Measurements from ENCODE around the gene SNX3.
"Not testable (repeated sequence)": the region's sequence is repeated elsewhere in the genome, so short reads cannot be mapped to it uniquely, and the experiment has no call there.

Gene SNX3

DNA sequence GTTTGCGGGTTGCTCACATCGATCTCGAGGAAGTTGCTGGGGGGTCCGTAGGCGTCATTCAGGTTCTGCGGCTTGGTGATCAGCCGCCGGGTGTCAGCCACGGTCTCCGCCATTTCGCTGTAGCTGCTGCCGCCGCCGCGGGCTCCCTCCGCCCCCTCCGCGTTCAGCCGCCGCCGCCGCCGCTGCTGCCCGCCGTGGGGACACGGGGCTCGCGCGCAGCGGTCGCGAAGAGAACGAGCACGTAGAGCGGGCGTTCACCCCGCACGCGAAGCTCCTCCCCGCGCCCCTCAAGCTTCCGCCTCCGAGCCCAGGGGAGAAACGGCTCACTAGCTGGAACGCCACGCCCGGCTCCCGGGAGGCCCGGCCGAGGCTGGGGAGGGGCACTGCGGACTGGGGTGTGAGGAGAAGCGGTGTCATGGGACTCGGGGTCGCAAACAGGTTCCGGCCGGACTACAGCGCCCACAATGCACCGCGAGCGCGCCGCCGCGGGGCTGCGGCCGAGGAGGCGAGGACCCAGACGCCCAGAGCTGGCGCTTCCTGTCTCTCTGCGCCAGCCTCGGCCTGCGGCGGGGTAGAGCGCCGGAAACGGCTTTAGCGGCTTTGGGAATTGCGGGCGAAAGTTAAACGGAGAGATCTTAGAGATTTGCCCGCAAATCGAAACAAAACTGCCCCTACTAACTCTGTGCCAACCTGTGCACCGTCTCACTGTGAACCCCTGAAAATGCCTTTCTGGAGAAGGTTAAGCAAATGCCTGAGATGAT, at the start of gene SNX3:
TSS of gene SNX3 (minus strand) at position 232 of the 761 bp plus-strand sequence. CDS start at position 113, 119 bp downstream.
- peak within 1 kb of the TSS; percentile 84 for H3K27ac ChIP-seq

DNA sequence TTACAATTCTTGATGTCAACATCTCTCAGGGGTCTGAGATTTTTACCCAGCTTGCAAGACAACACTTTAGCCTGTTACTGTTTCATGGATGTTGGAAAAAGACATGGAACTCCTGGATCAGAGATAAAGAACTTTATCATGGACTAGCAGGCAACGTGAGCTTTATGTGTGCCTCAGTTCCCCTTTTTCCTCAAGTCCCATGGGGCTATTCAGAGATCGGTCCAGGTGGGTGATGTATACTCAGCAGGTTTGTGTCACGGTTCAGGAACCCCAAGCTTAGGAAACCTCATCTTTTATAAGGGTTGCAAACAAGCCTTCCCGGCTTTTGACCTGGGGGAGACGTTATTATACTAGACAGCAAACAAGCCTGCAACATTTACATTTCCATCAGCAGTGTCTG, 49.0 kb upstream of the SNX3 start:
- DNase-seq (ENCODE audit: low read depth, low spot score) = no peak
- no peak overlapping the region for H3K27ac ChIP-seq

More for the DNA sequence above, at the start of gene SNX3:
- peak; percentile 81 for DNase-seq (ENCODE audit: low read depth, low spot score)

DNA sequence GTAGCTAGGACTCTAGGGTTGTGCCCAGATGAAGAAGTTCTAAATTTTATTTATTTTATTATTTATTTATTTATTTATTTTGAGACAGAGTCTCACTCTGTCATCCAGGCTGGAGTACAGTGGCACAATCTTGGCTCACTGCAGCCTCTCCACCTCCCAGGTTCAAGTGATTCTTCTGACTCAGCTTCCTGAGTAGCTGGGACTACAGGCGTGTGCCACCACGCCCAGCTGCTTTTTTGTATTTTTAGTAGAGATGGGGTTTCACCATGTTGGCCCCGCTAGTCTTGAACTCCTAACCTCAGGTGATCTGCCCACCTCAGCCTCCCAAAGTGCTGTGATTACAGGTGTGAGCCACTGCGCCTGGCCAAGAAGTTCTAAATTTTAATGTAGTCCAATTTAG, 47.8 kb upstream of the SNX3 start:
- H3K27ac ChIP-seq; DNase-seq (ENCODE audit: low read depth, low spot score): not testable (repeated sequence)

DNA sequence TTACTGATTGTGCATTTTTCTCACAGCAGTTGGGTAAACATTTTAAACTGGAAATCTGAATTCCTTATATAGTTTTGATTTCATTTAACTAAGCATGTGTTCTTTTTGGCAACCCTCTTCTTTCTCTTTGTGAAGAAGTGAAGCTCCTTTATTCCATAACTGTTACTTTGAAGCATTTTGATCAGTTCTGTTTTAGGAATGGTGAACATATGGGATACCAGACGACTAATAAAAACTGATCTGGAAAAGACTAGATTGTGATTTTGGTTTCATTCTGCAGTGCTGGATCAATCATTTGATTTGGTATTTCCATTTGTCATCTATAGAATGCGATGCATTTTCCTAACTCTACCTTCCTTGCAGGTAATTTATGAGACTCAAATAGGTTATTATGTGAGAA, 43.8 kb upstream of the SNX3 start:
- DNase-seq (ENCODE audit: low read depth, low spot score) = no peak
- no peak overlapping the region for H3K27ac ChIP-seq

DNA sequence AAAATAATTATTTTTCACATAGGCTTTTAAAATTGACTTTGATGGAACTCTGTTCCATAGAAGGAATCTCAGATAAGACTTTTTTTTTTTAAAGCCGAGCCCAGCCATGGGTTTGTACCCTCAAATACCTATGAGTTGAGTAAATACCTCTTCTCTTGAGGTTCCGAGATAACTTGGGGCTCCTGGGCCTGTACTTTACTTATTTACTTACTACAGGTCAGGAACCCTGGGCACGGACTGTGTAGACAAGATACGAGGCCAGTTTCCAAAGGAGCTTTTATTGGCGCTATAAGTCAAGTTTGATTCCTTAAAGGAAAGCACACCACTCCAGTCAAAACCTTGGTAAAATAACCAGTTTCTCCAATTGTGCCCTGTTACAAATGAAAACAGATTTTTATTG, 41.5 kb upstream of the SNX3 start:
- H3K27ac ChIP-seq = no peak overlapping the region
- no peak for DNase-seq (ENCODE audit: low read depth, low spot score)

DNA sequence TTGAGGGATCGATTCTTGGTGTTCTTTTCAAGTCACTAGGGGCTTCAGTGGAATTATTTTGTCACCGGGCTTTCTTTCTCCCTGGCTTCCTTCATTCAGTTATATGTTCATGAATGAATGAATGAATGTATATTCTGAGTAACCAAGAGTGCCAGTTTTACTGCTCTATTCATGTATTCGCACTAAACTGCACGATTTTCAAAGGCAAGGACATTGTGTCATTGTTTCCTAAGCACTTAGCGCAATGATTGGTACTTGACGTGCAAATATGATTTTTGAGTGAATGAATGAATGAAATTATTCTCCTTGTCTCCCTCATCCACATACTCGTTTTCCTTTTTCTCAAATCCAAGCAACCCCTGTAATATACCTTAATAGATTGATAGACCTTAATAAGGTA, 34.8 kb upstream of the SNX3 start:
- peak overlapping the region; percentile 90 for H3K27ac ChIP-seq
- DNase-seq (ENCODE audit: low read depth, low spot score) = no peak

DNA sequence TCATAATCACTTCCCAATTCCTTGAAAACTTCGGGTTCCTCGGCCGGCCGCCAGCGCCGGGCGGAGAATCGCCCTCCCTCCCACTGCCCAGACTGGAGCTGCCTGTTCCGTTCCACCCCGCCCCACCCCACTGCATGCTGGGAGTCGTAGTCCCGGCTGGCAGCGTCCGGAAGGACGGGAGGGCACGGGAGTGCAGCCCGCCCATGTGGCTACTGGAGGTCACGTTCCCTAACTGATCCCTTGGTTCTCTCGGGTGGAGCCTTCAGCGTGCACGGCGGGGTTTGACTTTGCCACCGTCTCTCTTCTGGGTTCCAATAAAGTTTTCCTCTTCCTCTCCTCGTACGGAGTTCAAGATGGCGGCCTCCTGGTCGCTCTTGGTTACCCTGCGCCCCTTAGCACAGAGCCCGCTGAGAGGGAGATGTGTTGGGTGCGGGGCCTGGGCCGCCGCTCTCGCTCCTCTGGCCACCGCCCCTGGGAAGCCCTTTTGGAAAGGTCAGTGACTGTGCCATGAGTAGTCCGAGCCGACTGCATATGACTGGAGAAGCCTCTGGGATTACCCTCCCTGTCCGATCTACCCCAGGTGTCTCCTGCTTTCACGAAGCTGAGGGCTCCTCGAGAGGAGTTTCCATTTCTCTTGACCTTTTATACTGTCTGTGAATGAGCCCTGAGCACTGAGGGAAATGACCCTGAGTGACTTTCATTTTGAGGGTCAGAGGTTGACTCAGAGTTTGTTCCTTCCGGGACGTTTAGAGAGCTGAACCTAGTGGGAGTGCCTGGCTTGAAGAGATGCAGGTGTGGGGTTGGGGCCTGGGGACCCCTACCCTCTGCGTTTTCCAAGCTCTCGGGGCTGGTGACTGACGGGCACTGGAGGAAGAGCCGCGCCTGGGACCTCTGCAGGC, 34.1 kb upstream of the SNX3 start, which contains the start of gene AFG1L:
TSS of gene AFG1L (plus strand) at position 328 of the 899 bp plus-strand sequence. CDS start at position 354, 26 bp downstream.
- peak within 1 kb of the TSS; percentile 90 for H3K27ac ChIP-seq
- peak; percentile 41 for DNase-seq (ENCODE audit: low read depth, low spot score)

DNA sequence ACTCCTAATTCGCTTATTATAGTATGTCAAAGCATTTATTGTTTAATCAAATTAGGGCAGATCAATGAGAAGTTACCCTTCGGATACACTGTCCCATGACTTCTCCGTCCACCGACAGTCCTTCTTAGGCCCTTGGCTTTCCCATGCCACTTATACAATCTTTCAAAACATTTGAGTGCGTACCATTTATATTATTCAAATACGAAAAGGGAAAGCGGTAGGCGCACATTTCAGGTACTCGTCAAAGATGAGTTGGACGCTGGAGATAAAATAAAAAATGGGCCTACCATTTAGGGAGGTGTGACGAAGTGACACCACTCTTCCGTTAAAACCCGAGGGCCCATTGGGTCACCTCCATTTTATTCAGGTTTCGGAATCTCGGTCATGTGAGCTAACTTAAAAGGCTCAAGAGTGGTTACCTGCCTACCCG, 33.5 kb upstream of the SNX3 start:
- DNase-seq (ENCODE audit: low read depth, low spot score) = no peak
- peak overlapping the region; percentile 90 for H3K27ac ChIP-seq

DNA sequence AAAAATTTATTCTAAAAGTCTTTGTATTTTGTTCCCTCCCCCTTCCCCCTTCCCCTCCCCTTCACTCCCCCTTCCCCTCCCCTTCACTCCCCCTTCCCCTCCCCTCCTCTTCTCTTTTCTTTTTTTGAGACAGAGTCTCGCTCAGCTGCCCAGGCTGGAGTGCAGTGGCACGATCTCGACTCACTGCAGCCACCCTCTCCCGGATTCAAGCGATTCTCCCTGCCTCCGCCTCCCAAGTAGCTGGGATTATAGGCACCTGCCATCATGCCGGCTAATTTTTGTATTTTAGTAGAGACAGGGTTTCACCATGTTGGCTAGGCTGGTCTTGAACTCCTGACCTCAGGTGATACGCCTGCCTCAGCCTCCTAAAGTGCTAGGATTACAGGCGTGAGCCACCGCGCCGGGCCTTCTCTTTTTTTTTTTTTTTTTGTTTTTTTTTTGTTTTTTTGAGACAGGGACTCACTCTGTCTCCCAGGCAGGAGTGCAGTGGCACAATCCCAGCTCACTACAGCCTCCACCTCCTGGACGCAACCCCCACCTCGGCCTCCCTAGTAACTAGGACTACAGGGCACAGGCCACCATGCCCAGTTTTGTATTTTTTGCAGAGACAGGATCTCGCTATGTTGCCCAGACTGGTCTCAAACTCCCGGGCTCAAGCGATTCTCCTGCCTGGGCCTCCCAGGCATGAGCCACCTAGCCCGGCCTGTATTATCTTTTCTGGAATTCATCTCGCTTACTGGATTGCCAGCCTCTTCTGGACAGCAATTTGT, 32.9 kb upstream of the SNX3 start:
- no peak for DNase-seq (ENCODE audit: low read depth, low spot score)
- H3K27ac ChIP-seq = peak overlapping the region; percentile 90

DNA sequence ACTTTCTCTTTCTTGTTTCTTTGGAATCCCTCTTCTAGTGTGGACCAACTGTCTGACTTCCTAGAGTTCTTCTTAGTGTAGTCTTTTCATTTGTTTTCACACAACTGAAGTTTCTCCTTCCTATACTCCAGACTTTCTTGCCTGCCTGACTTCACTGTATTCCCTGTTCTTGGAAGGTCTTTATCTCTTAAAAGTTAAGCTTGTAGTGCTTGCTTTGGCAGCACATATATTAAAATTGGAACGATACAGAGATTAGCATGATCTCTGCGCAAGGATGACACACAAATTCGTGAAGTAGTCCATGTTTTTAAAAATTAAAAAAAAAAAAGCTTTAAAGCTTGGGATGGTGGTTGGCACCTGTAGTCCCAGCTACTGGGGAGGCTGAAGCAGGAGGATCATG, 31.7 kb upstream of the SNX3 start:
- not testable (repeated sequence) for H3K27ac ChIP-seq; DNase-seq (ENCODE audit: low read depth, low spot score)

DNA sequence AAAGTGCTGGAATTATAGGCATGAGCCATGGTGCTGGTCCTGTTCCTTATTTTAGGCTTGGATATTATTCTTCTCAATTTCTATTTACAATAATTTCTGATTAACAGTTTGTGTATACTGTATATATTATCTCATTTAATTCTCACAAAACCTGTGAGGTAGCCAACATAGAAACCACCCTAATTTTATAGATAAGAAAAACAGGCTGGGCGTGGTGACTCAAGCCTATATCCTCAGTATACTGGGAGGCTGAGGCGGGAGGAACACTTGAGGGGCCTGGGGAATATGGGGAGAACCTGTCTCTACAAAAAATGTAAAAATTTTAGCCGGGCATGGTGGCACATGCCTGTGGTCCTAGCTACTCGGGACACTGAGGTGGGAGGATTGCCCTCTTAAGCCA, 30.3 kb upstream of the SNX3 start:
- DNase-seq (ENCODE audit: low read depth, low spot score) = no peak
- H3K27ac ChIP-seq = no peak overlapping the region

DNA sequence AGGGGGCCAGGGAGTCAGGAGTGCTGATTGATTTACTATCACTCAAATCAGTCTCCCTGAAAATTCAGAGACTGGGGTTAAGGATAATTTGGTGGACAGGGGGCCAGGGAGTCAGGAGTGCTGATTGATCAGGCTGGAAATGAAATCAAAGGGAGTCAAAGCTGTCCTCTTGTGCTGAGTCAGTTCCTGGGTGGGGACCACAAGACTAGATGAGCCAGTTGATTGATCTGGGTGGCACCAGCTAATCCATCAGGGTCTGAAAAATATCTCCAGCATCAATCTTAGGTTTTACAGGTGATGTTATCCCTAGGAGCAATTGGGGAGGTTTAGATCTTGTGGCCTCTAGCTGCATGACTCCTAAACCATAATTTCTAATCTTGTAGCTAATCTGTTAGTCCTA, 27.9 kb upstream of the SNX3 start:
- DNase-seq (ENCODE audit: low read depth, low spot score) = no peak
- H3K27ac ChIP-seq = no peak overlapping the region

DNA sequence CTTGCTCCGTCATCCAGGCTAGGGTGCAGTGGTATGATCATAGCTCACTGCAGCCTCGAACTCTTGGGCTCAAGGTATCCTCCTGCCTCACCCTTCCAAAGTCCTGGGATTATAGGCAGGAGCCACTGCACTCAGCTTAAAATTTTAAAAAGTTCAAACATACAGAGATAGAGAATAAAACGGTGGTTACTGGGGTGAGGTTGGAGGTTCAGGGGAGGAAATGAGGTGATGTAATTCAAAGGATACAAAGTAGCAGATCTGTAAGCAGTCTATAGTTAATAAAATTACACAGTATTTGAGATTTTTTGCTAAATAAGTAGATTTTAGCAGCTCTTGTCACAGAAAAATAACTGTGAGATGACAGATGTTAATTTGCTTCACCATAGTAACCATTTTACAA, 26.5 kb upstream of the SNX3 start:
- no peak overlapping the region for H3K27ac ChIP-seq
- DNase-seq (ENCODE audit: low read depth, low spot score) = no peak

DNA sequence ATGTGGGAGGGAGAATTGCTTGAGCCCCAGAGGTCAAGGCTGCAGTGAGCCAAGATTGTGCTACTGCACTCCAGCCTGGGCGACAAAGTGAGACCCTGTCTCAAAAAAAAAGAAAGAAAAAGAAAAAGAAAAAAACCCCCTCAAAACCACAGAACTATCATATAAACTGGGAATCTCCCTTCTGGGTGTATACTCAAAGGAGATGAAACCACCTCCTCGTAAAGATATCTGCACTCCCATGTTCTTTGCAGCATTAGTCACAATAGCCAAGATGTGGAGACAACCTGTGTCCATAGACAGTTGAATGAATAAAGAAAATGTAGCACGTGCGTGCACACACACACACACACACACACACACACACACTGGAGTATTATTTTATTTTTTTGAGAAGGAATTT, 25.5 kb upstream of the SNX3 start:
- no peak for DNase-seq (ENCODE audit: low read depth, low spot score)

DNA sequence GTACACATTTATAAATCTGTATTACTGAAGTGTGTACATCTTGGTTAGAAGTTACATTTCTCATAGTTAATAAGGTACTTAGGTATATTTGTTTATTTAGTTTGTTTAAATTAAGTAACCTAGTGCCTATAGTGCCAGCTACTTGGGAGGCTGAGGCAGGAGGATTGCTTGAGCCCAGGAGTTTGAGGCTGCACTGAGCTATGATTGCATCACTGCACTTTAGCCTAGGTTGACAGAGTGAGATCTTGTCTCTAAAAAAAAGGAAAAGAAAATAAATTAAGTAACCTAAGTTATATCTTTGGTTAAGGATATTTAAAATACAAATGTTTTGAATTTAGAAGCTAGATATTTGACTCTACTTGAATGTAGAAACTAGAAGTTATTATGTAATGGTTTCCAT, 24.5 kb upstream of the SNX3 start:
- DNase-seq (ENCODE audit: low read depth, low spot score) = no peak
- H3K27ac ChIP-seq = no peak overlapping the region

More for the DNA sequence above, 25.5 kb upstream of the SNX3 start:
- no peak overlapping the region for H3K27ac ChIP-seq

DNA sequence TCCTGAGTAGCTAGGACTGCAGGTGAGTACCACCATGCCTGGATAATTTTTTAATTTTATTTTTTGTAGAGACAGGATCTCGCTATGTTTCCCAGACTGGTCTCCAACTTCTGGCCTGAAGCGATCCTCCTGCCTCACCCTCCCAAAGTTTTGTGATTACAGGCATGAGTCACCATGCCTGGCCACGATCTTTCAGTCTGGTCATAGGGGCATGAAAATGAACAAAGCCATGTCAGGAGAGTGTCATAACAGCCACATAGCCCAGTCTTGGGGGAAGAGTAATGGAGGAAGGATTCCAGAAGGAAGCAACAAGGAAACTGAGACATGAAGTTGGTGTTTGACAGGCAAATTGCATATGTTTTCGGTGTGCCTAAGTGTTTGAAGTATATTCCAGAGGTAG, 17.0 kb upstream of the SNX3 start:
- H3K27ac ChIP-seq = no peak overlapping the region
- DNase-seq (ENCODE audit: low read depth, low spot score) = no peak

DNA sequence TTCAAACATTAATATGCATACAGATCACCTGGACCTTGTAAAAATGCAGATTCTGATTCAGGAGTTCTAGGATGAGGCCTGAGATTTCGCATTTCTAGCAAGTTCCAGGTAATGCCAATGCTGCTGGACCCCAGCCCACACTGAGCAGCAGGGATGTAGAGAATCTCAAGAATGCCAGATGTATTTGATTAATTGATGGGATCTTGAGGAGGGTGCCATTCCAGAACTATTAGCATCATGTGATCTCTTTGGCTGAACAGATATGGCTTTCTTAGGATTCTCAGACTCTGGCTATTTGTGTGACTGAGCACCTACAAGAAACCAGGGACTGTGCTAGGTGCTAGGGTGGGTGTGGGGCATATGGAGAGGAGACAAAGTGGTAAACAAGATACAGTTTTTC, 16.5 kb upstream of the SNX3 start:
- no peak overlapping the region for H3K27ac ChIP-seq
- no peak for DNase-seq (ENCODE audit: low read depth, low spot score)

DNA sequence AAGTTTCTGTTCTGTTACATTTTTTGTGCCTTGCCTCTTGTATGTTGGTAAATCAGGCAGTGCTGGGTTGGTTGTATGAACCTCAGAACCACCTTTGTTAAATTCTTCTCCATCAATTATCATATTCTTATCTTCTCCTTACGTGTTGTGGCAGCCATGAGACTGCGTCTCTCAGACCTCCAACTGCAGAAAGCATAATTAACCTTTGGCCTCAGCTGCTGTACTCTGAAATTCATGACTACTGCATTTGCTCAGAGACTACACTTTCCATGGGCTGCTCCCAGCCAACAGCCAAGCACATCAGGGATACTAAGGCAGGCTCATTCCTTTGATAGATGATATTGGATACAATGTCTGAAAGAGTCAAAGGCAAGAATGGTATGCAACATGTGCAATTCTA, 15.1 kb upstream of the SNX3 start:
- H3K27ac ChIP-seq = no peak overlapping the region
- no peak for DNase-seq (ENCODE audit: low read depth, low spot score)

DNA sequence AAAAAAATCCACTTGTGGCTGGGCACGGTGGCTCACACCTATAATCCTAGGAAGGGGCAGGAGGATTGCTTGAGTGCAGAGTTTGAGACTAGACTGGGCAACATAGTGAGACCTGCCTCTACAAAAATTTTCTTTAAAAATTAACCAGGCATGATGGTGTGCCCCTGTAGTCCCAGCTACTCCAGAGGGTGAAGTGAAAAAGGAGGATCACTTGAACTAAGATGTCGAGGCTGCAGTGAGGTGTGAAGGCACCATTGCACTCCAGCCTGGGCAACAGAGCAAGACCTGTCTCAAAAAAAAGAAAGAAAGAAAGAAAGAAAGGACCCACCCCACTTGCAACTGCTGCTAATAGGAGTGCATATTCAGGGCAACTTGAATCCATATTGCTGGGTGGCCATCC, 13.7 kb upstream of the SNX3 start:
- H3K27ac ChIP-seq = no peak overlapping the region
- no peak for DNase-seq (ENCODE audit: low read depth, low spot score)

DNA sequence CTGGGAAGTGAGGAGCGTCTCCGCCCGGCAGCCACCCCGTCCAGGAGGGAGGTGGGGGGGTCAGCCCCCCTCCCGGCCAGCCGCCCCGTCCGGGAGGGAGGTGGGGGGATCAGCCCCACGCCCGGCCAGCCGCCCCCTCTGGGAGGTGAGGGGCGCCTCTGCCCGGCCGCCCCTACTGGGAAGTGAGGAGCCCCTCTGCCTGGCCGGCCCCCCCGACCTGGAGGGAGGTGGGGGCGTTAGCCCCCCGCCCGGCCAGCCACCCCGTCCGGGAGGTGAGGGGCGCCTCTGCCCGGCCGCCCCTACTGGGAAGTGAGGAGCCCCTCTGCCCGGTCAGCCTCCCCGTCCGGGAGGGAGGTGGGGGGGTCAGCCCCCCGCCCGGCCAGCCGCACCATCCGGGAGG, 9.1 kb upstream of the SNX3 start:
- not testable (repeated sequence) for DNase-seq (ENCODE audit: low read depth, low spot score); H3K27ac ChIP-seq
